GM12891 (cell line): Measurements from ENCODE around the gene STYXL1.

Source experiments
- POLR2A ChIP-seq: IDR thresholded peaks from 2 replicates; pipeline ENCODE4 v1.6.1; 2011; ENCODE audit warnings: low read depth, low read length, control low read depth
- POLR2AphosphoS5 ChIP-seq: IDR thresholded peaks from 2 replicates; pipeline ENCODE4 v1.6.1; 2011; ENCODE audit warnings: low read depth, low read length, control low read depth
- POU2F2 ChIP-seq: IDR thresholded peaks from 2 replicates; pipeline ENCODE4 v1.6.1; 2011; ENCODE audit warnings: low read depth, mild to moderate bottlenecking, control low read depth, low read length, moderate library complexity
- SPI1 ChIP-seq: IDR thresholded peaks from 2 replicates; pipeline ENCODE4 v1.6.1; 2011; ENCODE audit warnings: low read depth, low read length, control low read depth
- TAF1 ChIP-seq: IDR thresholded peaks from 2 replicates; pipeline ENCODE4 v1.6.1; 2011; ENCODE audit warnings: low read depth, low read length, control low read depth

GRCh38 chr7:76037310-76037709, 10.5 kb downstream of the STYXL1 start:
- no peak for TF ChIP-seq TAF1
- TF ChIP-seq POLR2A = no peak
- TF ChIP-seq POLR2AphosphoS5 = no peak
- no peak for TF ChIP-seq POU2F2
- TF ChIP-seq SPI1 = no peak
